Activated T-cell treated with anti-CD3 and anti-CD28 coated beads for 24 hours (primary cell): Measurements from ENCODE around the gene KDM5A.
"Not testable (repeated sequence)": the region's sequence is repeated elsewhere in the genome, so short reads cannot be mapped to it uniquely, and the experiment has no call there.

ENCODE experiments used
- DNase-seq: peaks from one replicate; pipeline ENCODE4 v3.0.0-alpha.2; 2020; ENCODE audit warnings: low read depth

The KDM5A gene

DNA sequence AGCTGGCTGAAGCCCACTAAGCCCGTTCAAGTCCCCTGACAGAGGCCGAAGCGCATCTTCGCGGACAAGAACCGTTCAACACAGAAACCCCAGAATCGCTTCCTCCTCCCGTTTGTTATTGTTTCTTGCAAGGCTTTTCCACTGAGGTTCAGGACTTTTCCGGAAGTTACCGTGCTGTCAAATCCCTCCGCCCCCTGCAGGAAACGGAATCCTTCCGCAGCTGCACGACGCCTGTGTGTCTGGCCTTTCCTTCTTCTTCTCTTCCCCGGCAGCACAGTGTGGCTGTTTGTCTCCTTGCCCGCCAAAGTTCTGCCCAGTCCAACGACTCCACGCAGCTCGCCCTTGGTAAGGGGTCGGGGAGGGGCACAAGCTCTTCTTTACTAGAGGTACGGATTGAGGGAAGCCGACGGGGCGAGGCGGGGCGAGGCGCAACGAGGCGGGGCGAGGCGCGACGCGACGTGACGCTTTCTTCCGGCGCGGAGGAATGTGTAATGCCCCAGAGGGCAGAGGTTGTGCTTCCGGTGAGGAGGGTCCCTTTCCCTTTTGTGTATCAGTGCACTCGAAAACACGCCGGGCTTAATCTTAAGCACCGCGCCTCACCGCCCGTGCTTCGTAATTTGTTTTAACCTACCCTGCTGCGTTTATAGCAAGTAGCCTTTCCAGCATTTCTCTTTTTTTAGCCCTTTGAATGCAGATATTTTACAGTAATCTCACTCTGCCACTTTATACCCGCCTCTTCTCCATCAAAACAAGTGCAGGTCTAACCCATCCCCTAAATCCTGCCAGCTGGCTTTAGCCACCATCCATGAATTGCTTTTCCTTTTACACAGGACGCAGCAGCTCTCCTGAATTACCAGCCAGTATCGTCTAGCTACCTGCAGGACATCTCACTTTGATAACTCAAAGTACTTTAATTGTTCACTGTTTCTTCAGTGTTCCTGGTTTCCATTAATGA, at the start of gene KDM5A:
Gene KDM5A (minus strand): TSS at position 179 of the 955 bp plus-strand sequence. CDS start 229 bp downstream, outside the sequence.
- DNase-seq: peak; percentile 79

- not testable (repeated sequence) for DNase-seq
Measured at GRCh38 chr12:435737-436136, 46.6 kb upstream of the KDM5A start.

DNA sequence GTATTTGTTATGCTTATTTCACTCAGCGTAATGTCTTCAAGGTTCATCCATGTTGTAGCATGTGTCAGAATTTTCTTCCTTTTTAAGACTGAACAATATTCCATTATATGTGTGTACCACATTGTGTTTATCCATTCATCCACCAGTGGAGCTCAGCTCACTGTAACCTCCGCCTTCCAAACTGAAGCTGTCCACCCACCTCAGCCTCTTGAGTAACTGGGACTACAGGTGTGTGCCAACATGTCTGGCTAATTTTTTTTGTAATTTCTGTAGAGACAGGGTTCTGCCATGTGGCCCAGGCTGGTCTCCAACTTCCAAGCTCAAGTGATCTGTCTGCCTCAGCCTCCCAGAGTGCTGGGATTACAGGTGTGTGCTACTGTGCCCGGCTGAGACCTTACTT, 33.4 kb upstream of the KDM5A start:
- no peak for DNase-seq

DNA sequence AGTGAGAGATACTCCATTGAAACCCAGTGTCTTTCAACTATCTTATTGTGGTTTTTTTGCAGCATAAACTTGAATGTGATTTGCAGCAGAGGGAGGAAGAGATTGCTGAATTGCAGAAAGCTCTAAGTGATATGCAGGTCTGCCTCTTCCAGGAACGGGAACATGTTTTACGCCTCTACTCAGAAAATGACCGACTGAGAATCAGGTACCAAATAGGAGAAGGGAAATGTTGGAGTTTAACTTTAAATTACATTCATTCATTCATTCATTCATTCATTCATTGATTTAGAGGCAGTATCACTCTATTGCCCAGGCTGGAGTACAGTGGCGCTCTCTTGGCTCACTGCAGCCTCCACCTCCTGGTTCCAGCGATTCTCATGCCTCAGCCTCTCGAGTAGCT, 29.3 kb upstream of the KDM5A start:
- no peak for DNase-seq

- DNase-seq: no peak
Measured at GRCh38 chr12:414859-415258, 25.7 kb upstream of the KDM5A start.

DNA sequence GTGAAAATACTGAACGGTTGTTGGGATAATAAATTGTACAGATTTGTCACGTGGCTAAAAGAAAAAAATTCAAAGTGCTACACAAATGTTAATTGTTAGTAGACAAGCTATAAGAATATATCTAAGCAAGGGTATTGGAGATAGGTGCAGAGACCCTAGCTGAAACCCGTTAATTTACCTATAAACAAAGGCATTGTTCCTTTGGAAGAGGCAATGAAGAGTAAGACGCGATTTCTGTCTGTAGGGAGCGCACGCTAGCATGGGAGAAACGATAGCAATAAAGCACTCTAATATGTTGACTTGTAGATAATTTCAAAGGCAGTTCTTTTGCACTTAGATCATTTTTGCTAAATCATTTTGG, 12.9 kb upstream of the KDM5A start:
- DNase-seq: no peak

DNA sequence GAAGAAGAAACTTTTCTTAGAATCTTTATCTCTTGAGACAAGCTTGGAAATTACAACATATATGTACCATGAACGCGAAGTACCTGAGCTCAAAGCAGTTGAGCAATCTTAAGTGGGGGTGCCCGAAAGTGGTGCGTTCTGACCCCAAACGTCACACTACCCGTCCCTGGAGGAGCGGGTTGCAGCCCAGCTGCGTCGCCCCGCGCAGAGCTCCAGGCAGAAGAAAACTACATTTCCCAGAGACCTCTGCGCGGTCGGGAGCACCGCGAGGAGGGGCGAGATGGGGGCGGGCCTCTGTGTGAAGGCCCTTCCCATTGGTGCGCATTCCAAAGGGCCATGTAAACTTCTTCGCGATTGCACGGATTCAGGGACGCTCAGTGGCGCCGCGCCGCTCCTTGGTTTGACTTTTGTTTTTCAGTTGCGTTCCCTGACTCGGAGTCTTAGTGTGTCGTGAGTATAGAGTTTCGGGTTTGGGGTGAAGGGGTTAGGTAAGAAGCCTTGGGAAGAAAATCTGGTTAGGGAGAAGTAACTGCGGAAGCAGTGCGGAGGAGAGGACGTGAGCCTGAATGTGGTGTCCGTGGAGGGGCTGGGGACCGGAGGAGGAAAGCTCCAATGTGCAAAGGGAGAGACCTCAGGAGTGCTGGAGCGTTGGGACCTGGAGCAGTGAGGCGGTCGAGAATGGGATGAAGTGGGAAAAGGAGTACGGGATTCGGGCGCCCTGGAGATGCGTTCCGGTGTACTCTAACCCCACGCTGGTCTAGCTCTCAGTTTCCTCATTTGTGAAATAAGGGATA, 12.3 kb upstream of the KDM5A start, which contains the start of gene CCDC77:
Gene CCDC77 (plus strand): TSS at position 410 of the 794 bp plus-strand sequence. CDS start 7,740 bp downstream, outside the sequence.
- peak; percentile 91 for DNase-seq

- no peak for DNase-seq
Measured at GRCh38 chr12:400828-401227, 11.7 kb upstream of the KDM5A start.

- DNase-seq: no peak
Measured at GRCh38 chr12:388541-389141, 479 bp downstream of the KDM5A start.

DNA sequence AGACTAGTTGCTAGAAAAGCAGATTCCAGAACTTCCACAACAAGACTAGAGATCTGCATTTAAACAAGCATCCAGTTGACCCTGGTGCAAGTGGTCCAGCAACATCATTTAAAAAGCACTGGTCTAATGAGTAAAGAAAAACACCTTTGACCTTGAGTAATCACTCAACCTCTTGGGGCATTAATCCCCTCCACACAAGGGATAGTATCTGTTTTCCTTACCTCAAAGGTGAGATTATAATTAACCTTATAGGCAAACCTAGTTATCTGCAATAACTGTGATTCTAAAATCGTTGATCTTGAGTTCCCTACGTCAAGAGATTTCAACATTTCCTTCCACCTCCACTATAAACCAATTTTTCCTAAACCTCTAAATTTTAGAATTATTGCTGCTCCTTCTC, 1.1 kb downstream of the KDM5A start:
- DNase-seq: no peak

DNA sequence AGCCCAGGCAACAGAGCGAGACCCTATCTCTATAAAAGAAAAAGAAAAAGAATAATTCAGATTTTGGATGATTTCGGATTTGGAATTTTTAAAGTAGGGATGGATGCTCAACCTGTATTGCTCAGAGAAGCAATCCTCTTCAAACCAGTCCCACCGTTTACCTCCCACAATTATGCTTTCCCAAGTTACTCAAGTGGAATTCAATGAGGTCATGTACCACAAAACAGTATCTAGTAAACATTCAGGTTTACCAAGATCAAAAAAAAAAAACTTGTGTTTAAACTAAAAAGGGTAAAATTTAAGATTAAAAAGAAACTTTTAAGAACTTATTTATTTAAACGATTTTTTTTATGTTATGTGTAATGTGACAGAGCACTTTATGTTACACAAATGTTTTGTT, 2.5 kb downstream of the KDM5A start:
- DNase-seq: no peak

GRCh38 chr12:370739-371485, 18.2 kb downstream of the KDM5A start:
- not testable (repeated sequence) for DNase-seq

- DNase-seq: no peak
Measured at GRCh38 chr12:367972-368371, 21.1 kb downstream of the KDM5A start.

DNA sequence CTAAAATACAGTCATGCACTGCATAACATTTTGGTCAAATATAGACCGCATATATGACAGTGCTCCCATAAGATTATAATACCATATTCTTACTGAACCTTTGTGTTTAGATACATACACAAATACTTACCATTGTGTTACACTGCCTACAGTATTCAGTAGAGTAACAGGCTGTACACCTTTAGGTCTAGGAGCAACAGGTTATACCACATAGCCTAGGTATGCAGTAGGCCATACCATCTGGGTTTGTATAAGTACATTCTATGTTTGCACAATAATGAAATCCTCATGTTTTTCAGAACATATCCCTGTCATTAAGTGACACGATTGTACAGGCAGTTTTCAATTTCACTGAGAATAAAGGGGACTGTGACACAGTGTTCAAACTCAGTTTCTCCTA, 22.3 kb downstream of the KDM5A start:
- DNase-seq: no peak

GRCh38 chr12:359091-359490, 30.0 kb downstream of the KDM5A start:
- DNase-seq: no peak

DNA sequence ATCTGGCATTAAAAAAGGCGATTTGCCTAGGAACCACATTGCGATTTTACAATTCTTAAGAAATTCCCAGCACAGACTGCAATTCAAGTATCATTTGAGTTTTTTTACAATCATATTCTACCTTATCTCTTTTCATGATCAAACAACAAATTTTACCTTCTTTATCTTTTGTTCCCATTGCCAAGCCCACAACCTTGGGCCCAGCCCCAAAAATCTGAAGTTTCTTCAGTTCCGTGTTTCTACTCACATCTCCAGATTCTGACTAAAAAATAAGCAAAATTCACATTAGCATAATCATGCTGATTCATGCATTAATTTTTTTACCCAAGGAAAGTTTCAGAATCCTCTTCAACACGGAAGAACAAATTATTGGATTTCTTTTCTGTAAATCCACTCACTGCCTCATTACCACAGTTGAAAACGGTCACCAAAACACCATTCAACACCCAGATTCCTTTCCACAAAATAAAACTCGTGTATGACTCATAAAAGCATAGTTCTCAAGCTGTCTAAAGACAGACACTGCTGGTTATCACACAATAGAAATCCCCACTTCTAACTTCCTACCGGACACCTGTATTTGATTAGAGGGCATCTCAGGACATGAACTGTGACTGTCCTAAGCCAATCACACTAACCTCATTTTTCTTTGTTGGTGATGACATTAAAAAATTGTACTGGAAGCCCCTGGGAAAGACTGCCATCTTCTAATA, 32.7 kb downstream of the KDM5A start:
- DNase-seq: no peak

DNA sequence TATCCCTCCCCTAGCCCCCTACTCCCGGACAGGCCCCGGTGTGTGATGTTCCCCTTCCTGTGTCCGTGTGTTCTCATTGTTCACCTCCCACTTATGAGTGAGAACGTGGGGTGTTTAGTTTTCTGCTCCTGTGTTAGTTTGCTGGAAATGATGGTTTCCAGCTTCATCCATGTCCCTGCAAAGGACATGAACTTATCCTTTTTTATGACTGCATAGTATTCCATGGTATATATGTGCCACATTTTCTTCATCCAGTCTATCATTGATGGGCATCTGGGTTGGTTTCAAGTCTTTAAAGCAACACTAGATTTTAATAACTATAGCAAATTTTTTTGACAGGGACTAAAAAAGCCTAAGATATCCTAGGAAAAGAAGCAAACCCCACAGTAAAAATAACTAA, 37.9 kb downstream of the KDM5A start:
- DNase-seq: not testable (repeated sequence)

- not testable (repeated sequence) for DNase-seq
Measured at GRCh38 chr12:349625-350024, 39.5 kb downstream of the KDM5A start.

- not testable (repeated sequence) for DNase-seq
Measured at GRCh38 chr12:343036-343435, 46.1 kb downstream of the KDM5A start.

DNA sequence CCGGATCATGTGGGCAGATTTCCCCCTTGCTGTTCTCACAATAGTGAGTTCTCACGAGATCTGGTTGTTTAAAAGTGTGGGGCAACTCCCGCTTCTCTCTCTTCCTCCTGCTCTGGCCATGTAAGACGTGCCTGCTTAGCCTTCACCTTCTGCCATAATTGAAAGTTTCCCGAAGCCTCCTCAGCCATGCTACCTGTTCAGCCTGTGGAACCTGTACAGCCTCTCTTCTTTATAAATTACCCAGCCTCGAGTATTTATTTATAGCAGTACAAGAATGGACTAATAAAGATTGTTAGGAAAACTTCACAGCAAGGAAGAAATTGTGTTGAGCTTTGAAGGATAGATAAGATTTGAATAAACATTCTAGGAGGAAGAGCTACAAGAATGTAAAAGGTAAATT, 52.1 kb downstream of the KDM5A start:
- DNase-seq: no peak

DNA sequence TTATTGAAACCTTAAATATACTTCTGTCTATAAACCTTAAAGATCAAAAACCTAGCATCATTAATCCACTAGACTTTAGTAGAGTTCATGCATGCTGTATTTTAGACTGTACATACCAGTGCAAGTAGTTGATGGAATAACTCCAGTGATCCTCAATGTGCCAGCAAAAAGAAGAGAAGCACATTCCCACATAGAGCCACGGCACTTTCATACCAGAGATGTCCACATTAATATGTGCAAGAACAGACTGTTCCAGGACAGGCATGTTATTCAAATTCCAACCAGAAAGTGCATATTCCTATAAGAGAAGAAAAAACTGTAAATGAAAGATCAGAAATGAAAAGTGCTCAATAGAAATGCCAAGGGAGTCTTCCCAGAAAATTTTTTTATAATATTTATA, 55.0 kb downstream of the KDM5A start:
- no peak for DNase-seq
